Measurements from ENCODE around the gene SOX21.

DNA sequence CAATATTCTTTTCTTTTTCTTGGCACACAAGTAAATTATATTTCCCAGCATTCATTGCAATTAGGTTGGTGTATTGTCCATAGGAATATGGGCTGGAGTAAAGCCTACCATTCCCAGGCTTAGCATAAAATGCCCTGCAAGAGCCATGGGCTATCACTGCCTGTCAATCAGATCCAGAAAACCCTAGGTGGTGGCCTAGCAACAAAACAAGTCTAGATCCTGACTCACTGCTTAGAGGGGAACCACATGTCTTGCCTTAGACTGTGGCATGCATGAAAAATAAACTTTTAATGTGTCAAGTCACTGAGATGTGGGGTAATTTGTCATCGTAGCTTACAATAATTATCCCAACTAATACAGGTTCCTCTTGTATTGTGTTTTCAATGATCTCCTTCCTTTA, 16.2 kb downstream of the SOX21 start:
- no peak for TF ChIP-seq REST (IDR thresholded peaks at IDR 0.05)
- TF ChIP-seq, protein P1, sequence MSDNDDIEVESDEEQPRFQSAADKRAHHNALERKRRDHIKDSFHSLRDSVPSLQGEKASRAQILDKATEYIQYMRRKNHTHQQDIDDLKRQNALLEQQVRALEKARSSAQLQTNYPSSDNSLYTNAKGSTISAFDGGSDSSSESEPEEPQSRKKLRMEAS (IDR thresholded peaks at IDR 0.05) = no peak
- no peak for TF ChIP-seq CTCF (IDR thresholded peaks at IDR 0.05)
- no peak for TF ChIP-seq MYC (IDR thresholded peaks at IDR 0.05; ENCODE audit: borderline replicate concordance, low read length)
- TF ChIP-seq JUN (IDR thresholded peaks at IDR 0.05) = no peak

Measured in A549 (cell line).